GM18508 (cell line): Measurements from ENCODE around the gene SIGMAR1.
"Not testable (repeated sequence)": the region's sequence is repeated elsewhere in the genome, so short reads cannot be mapped to it uniquely, and the experiment has no call there.

ENCODE experiments used
- ATAC-seq: cut with Tn5 transposase; IDR thresholded peaks from one replicate; pipeline ENCODE4 v1.9.1; 2021; ENCODE audit warnings: moderate number of reproducible peaks; ENCODE audit not compliant: insufficient read depth, unreplicated experiment

Gene SIGMAR1

GRCh38 chr9:34656992-34657391, 19.4 kb upstream of the SIGMAR1 start:
- no peak for ATAC-seq

GRCh38 chr9:34655394-34655793, 17.8 kb upstream of the SIGMAR1 start:
- ATAC-seq, result no peak

- ATAC-seq, result no peak
Observed at GRCh38 chr9:34654323-34655051, 16.9 kb upstream of the SIGMAR1 start.

GRCh38 chr9:34653151-34654072, 15.8 kb upstream of the SIGMAR1 start:
- no peak for ATAC-seq

- no peak for ATAC-seq
Observed at GRCh38 chr9:34652602-34653000, 15.0 kb upstream of the SIGMAR1 start.

- ATAC-seq, result no peak
Observed at GRCh38 chr9:34651876-34652601, 14.5 kb upstream of the SIGMAR1 start, which contains the start of gene IL11RA. Gene IL11RA (plus strand): TSS chr9:34652185. CDS start chr9:34655218, 3,033 bp downstream.

GRCh38 chr9:34651321-34651720, 13.7 kb upstream of the SIGMAR1 start:
- no peak for ATAC-seq

- no peak for ATAC-seq
Observed at GRCh38 chr9:34650816-34651215, 13.2 kb upstream of the SIGMAR1 start.

GRCh38 chr9:34648673-34649072, 11.1 kb upstream of the SIGMAR1 start:
- ATAC-seq, result no peak

- no peak for ATAC-seq
Observed at GRCh38 chr9:34647651-34648050, 10.1 kb upstream of the SIGMAR1 start.

- ATAC-seq, result peak; percentile 5
Observed at GRCh38 chr9:34647084-34647403, 9.5 kb upstream of the SIGMAR1 start.

GRCh38 chr9:34646211-34647083, 8.9 kb upstream of the SIGMAR1 start, which contains the start of gene GALT:
Gene GALT (plus strand): TSS chr9:34646675. CDS start chr9:34646705, 30 bp downstream.
- ATAC-seq, result peak; percentile 59

GRCh38 chr9:34644766-34645314, 7.3 kb upstream of the SIGMAR1 start:
- ATAC-seq, result no peak

GRCh38 chr9:34642679-34643078, 5.1 kb upstream of the SIGMAR1 start:
- ATAC-seq, result no peak

- ATAC-seq, result not testable (repeated sequence)
Observed at GRCh38 chr9:34639322-34639721, 1.7 kb upstream of the SIGMAR1 start.

GRCh38 chr9:34638138-34638445, 505 bp upstream of the SIGMAR1 start:
- ATAC-seq, result no peak

- ATAC-seq, result no peak
Observed at GRCh38 chr9:34636791-34637355, 714 bp downstream of the SIGMAR1 start.

- ATAC-seq, result no peak
Observed at GRCh38 chr9:34635556-34635955, 2.0 kb downstream of the SIGMAR1 start.

GRCh38 chr9:34634551-34635248, 2.9 kb downstream of the SIGMAR1 start:
- ATAC-seq, result no peak
